NCI-H128 (cell line): ENCODE data around the gene KRT74.

Source experiments
- DNase-seq: peaks from one replicate; lab custom pipeline; 2025; ENCODE audit not compliant: unreplicated experiment; lab: John Stamatoyannopoulos, UW

Gene KRT74

DNA sequence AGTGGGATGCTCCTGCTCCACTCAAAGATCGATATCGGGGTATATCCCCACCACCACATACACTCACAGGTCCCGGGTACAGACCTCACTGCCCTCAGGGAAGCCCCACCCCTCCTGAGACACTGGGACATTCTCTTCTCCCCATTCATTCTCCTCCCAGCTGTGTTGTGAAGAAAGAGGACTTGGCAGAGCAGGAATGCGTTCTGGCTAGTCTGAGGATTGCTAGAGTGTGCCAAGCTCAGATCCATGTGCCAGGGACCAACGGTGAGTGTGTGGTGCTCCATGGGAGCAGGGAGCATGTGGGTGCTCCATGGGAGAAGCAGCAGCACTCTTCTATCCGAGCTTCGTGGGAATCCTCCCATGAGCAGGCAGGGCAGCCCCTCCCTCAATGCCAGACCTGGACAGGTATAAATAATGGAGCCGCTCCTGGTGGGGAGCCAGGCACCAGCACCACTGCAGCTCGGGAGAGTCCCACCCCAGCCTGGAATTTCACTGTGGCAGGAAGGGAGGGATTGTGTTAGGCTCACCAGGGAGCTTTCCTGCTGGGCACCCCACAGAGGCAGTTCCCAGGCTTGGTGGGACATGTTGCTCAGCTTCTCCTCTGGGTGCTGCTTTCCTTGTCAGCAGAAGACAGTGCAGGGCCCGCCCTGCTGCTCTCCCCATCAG is 51.2 kb downstream of the KRT74 start:
- no peak for DNase-seq

- no peak for DNase-seq
Measured at GRCh38 chr12:52521568-52522266, 51.9 kb downstream of the KRT74 start.

DNA sequence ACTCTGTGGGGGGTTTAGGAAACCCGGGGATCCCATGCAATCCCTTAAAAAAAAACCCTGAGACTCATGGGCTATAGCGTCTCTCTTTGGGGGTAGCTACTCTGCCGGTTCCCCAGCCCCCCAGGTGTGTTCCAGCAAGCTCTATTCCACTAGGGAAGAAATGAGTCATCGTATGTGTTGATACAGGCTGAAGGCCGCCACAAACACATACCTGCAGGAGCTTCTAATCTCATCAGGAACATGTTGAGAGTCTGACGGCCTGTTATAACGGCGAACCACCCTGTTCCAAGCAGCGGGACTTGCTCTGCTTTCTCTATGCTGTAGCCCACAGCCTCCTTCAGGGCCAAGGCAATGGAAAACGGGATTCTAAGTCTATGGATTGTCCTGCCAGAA is 52.5 kb downstream of the KRT74 start:
- no peak for DNase-seq

GRCh38 chr12:52519826-52520662 is 53.6 kb downstream of the KRT74 start, which contains the start of gene KRT5:
Gene KRT5 (minus strand): TSS chr12:52520394. CDS start chr12:52520296, 98 bp downstream.
- DNase-seq: no peak

DNA sequence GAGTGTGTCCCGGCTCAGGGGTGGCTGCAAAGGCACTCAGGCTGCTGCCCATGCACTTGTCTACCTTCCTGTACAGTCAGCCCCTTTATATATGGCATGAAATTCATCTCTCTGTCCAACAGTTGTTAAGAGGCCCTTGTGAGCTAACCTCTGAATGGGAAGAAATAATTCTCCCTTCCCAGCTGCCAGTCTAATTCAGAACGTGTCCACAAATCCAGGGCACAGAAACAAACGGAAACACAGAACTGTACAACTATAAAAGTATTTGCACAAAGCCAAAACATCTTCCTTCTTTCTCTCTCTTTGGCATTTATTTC is 54.3 kb downstream of the KRT74 start:
- DNase-seq: no peak

DNA sequence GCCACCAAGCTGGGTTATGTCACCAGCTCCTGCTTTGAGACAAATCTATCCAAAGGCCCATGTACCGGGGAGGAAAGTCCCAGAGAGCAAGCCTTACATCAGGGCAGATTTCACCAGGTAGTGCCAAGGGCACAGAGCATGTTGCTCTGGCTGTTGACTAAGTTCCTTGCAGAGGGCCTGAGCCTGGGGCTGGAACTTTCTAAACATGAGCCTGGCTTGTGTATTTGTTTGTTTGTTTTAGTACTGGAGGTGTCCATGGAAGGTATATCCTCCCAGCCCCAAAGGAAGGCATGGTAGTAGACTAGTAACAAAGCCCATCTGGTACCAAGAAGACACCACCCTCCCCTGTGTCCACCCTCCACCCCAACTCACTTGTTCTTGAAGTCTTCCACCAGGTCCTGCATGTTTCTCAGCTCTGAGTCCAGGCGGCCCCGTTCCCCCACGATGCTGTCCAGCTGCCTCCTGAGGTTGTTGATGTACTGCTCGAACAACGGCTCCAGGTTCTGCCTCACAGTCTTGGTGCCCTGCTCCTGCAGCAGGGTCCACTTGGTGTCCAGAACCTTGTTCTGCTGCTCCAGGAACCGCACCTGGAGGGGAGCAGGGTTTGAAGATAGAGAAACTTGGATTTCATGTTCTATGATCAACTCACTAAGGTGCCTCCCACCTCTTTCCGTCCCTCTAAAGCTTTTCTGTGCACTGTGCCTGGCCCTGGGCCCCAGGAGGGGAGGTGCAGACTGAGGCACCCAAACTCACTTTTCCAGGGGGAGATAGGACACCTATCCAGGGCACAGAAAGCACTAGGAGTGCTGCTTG is 54.9 kb downstream of the KRT74 start:
- no peak for DNase-seq

GRCh38 chr12:52517888-52518287 is 55.8 kb downstream of the KRT74 start:
- no peak for DNase-seq

GRCh38 chr12:52517005-52517835 is 56.4 kb downstream of the KRT74 start:
- no peak for DNase-seq

DNA sequence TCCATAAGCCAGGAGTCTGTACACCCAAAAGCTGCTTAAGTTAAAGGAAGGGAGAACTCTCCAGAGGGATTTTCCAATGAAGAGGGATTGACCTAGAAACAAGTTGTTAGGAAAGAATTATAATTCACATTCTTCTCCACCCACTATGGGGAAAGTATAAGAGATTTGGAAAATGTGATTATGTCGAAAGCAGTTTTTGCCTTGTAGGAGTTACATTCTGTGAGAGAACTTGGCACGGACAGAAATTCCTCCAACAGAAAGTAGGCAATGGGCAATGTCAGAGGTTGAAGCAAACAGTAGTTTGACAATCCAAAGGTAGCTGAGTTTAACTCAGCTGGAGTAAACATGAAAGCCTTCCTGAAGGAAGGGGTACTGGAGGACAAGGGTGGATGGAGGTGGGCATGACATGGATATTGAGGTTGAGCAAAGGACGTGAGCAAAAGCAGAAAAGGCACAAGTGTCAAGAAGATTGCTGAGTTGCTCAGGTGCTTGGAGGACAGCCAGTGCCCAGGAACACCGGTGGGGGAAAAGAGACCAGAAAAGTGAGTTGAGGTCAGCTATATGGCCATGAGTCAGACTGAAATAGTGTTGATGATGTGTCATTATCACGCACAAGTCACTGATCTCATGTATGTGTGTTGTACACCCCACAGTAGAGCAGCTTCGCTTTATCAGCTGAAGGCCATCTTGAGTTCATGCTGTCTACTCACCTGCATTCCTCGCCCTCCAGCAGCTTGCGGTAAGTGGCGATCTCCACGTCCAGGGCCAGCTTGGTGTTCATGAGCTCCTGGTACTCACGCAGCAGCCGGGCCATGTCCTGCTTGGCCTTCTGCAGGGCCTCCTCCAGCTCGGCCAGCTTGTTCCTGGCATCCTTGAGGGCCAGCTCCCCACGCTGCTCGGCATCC is 57.5 kb downstream of the KRT74 start:
- no peak for DNase-seq
